Gastrocnemius medialis (tissue), 4 donors: ENCODE measurements around the gene ZNF574. TPM values are rescaled to one million over a fixed set of nuclear protein-coding genes. Genes with fewer than 3 reads are reported as not detected.

Source experiments
- ATAC-seq, 2 donors: fragments of 150-250 bp; one replicate each; pipeline ENCODE4 v1.9.1; 2016
- DNase-seq, 2 donors: peaks; one replicate each; pipeline ENCODE4 v3.0.0-alpha.2; 2019
- H3K27ac ChIP-seq, 4 donors: fragments of 200-600 bp; sonication (generic); 1 replicate in 1 of 4; 2 replicates in 3 of 4; pipeline ENCODE4 v1.5.1; 2016 to 2018; ENCODE audit warnings: mild to moderate bottlenecking in 2 of 4, moderate library complexity in 1 of 4
- H3K27me3 ChIP-seq, 3 donors: fragments of 200-600 bp; sonication (generic) in 2 of 3; 1 replicate in 1 of 3; 2 replicates in 2 of 3; pipeline versions ENCODE4 v1.5.1 to v1.6.0; 2016 to 2019; ENCODE audit warnings: mild to moderate bottlenecking in 1 of 3, moderate library complexity in 1 of 3
- H3K36me3 ChIP-seq, 2 donors: fragments of 200-600 bp; sonication (generic) in 1 of 2; one replicate each; pipeline ENCODE4 v1.5.1; 2017 to 2018
- H3K4me1 ChIP-seq, 2 donors: fragments of 200-600 bp; sonication (generic) in 1 of 2; one replicate each; pipeline ENCODE4 v1.5.1; 2016 to 2017; ENCODE audit warnings: mild to moderate bottlenecking in 2 of 2
- H3K4me3 ChIP-seq, 4 donors: fragments of 200-600 bp; sonication (generic) in 3 of 4; 1 replicate in 1 of 4; 2 replicates in 3 of 4; pipeline ENCODE4 v1.5.1; 2016 to 2019; ENCODE audit warnings: mild to moderate bottlenecking in 2 of 4
- H3K9me3 ChIP-seq, 3 donors: fragments of 200-600 bp; sonication (generic) in 2 of 3; 1 replicate in 1 of 3; 2 replicates in 2 of 3; pipeline ENCODE4 v1.5.1; 2016 to 2019
- CTCF ChIP-seq, 5 experiments: fragments of 450-650 bp in 3 of 5; fragments of 200-600 bp in 2 of 5; sonication (generic) in 2 of 5; IDR thresholded peaks in 4 of 5; conservative IDR thresholded peaks in 1 of 5; 1 replicate in 4 of 5; 2 replicates in 1 of 5; pipeline ENCODE4 v1.5.1; 2016 to 2019; ENCODE audit warnings: antibody characterized with exemption in 5 of 5, mild to moderate bottlenecking in 3 of 5, moderate library complexity in 3 of 5
- POLR2A ChIP-seq, 2 donors: fragments of 450-650 bp; IDR thresholded peaks; one replicate each; pipeline ENCODE4 v1.6.1; 2017; ENCODE audit warnings: antibody characterized with exemption in 2 of 2, mild to moderate bottlenecking in 2 of 2, moderate library complexity in 2 of 2
- in situ Hi-C, 4 donors: fragments of 200-750 bp; cut with MboI; loops; one replicate each; pipeline versions ENCODE4 v1.15.0 to v1.8.0; 2017; ENCODE audit warnings: low sequenced_read_pairs in 4 of 4
- intact Hi-C: fragments of 100-400 bp; cut with DNase I; formaldehyde crosslinking; loops from one replicate; pipeline ENCODE4 v1.15.1; 2023; ENCODE audit warnings: low total_unique reads
- total RNA-seq, 4 donors: library from RNA; depleted of rRNA; stranded (reverse); fragments of >200 nt; gene quantifications; one replicate each; pipeline versions ENCODE4 v1.1.0 to v1.2.3, GENCODE V29; 2016

Gene ZNF574
- total RNA-seq, 4 donors from 2014 or later, result 10.8 to 15.1 (median 13.8) TPM

- DNase-seq, result no peak
- intact Hi-C loops (no loop called here), in situ Hi-C loops (loop anchor here in 1 of 4 donors (25.0 kb wide), 1 partner anchor 223 kb away; the partner anchor contains the start of gene MEGF8)
- H3K27me3 ChIP-seq, result no peaks in the 10 kb centered on the region
- no peak for TF ChIP-seq CTCF (IDR thresholded peaks at IDR 0.05 in 4 of 5, conservative IDR thresholded peaks at IDR 0.05 in 1 of 5)
- TF ChIP-seq POLR2A (IDR thresholded peaks at IDR 0.05), result no peak
- H3K4me1 ChIP-seq, result no peaks in the 10 kb centered on the region
- ATAC-seq, result no peak
- peak overlapping the region in 2 of 4 donors; percentile 5 to 20 for H3K27ac ChIP-seq
- no peaks in the 10 kb centered on the region for H3K36me3 ChIP-seq
- H3K4me3 ChIP-seq, result no peak overlapping the region
- H3K9me3 ChIP-seq, result no peaks in the 10 kb centered on the region
These were observed 38.4 kb downstream of the ZNF574 start for GRCh38 chr19:42114412-42114811.

- intact Hi-C loops, result no loop called here
- H3K4me3 ChIP-seq, result no peak overlapping the region
These were observed 39.3 kb downstream of the ZNF574 start for GRCh38 chr19:42115219-42115618.

GRCh38 chr19:42115705-42116104 lies 39.7 kb downstream of the ZNF574 start:
- H3K9me3 ChIP-seq, result no peaks in the 10 kb centered on the region
- H3K4me3 ChIP-seq, result no peak overlapping the region
- intact Hi-C loops, result no loop called here
- TF ChIP-seq POLR2A (IDR thresholded peaks at IDR 0.05) (no peak), CTCF (IDR thresholded peaks at IDR 0.05 in 4 of 5, conservative IDR thresholded peaks at IDR 0.05 in 1 of 5) (no peak)
- H3K27ac ChIP-seq, result no peak overlapping the region
- no peak for ATAC-seq
- DNase-seq, result no peak
- no peaks in the 10 kb centered on the region for H3K36me3 ChIP-seq
- in situ Hi-C loops, result loop anchor here in 1 of 4 donors (25.0 kb wide), 1 partner anchor 222 kb away; the partner anchor contains the start of gene MEGF8
- H3K4me1 ChIP-seq, result no peaks in the 10 kb centered on the region
- no peaks in the 10 kb centered on the region for H3K27me3 ChIP-seq

More at GRCh38 chr19:42115219-42115618, 39.3 kb downstream of the ZNF574 start:
- no peaks in the 10 kb centered on the region for H3K4me1 ChIP-seq
- no peaks in the 10 kb centered on the region for H3K36me3 ChIP-seq
- H3K9me3 ChIP-seq, result no peaks in the 10 kb centered on the region
- H3K27ac ChIP-seq, result no peak overlapping the region
- DNase-seq (no peak), ATAC-seq (no peak)
- in situ Hi-C loops, result loop anchor here in 1 of 4 donors (25.0 kb wide), 1 partner anchor 222 kb away; the partner anchor contains the start of gene MEGF8
- no peak for TF ChIP-seq CTCF (IDR thresholded peaks at IDR 0.05 in 4 of 5, conservative IDR thresholded peaks at IDR 0.05 in 1 of 5)
- no peak for TF ChIP-seq POLR2A (IDR thresholded peaks at IDR 0.05)
- H3K27me3 ChIP-seq, result no peaks in the 10 kb centered on the region

- intact Hi-C loops (no loop called here), in situ Hi-C loops (loop anchor here in 1 of 4 donors (25.0 kb wide), 1 partner anchor 221 kb away; the partner anchor contains the start of gene MEGF8)
These were observed 40.5 kb downstream of the ZNF574 start for GRCh38 chr19:42116308-42117075.

More at GRCh38 chr19:42116308-42117075, 40.5 kb downstream of the ZNF574 start:
- no peaks in the 10 kb centered on the region for H3K27me3 ChIP-seq
- DNase-seq (no peak), ATAC-seq (no peak)
- H3K36me3 ChIP-seq, result no peaks in the 10 kb centered on the region
- no peak for TF ChIP-seq CTCF (IDR thresholded peaks at IDR 0.05 in 4 of 5, conservative IDR thresholded peaks at IDR 0.05 in 1 of 5)
- H3K4me1 ChIP-seq, result no peaks in the 10 kb centered on the region
- no peak overlapping the region for H3K4me3 ChIP-seq
- no peaks in the 10 kb centered on the region for H3K9me3 ChIP-seq
- no peak overlapping the region for H3K27ac ChIP-seq
